ENCODE data around the gene PUS10.

GRCh38 chr2:60979231-60979630 is 38.8 kb downstream of the PUS10 start:
- TF ChIP-seq CTCF (IDR thresholded peaks at IDR 0.05 in 4 of 5, conservative IDR thresholded peaks at IDR 0.05 in 1 of 5) = no peak
- TF ChIP-seq POLR2A (IDR thresholded peaks at IDR 0.05) = no peak
